Naive thymus-derived CD4-positive, alpha-beta T cell (primary cell): ENCODE measurements around the gene DNAJB12. TPM values are rescaled to one million over a fixed set of nuclear protein-coding genes. Genes with fewer than 3 reads are reported as not detected.
A peak's percentile ranks its signal among the peaks of the same experiment; 100 is the strongest.

ENCODE experiments used
- ATAC-seq: fragments of 150-1000 bp; cut with Tn5 transposase; 2 replicates; pipeline ENCODE4 v1.10.0; 2021; ENCODE audit warnings: mild to moderate bottlenecking, moderate library complexity
- CTCF ChIA-PET: fragments of 350-600 bp; sonication (Branson Sonifier 250); formaldehyde crosslinking; loops from one replicate; lab custom pipeline; 2021; ENCODE audit warnings: antibody characterized with exemption; lab: Charles Lee
- POLR2A ChIA-PET: fragments of 350-600 bp; sonication (Branson Sonifier 250); formaldehyde crosslinking; loops from one replicate; lab custom pipeline; 2021; ENCODE audit warnings: antibody characterized with exemption, inconsistent platforms; lab: Charles Lee
- DNase-seq, 9 donors: peaks; one replicate each; pipeline versions ENCODE4 v3.0.0 to v3.0.0-alpha.2; 2020 to 2022; ENCODE audit warnings: mixed read lengths in 1 of 9
- H3K27ac ChIP-seq: one replicate; pipeline ENCODE4 v1.7.0; 2013; ENCODE audit warnings: mild to moderate bottlenecking, low read depth, low read length, moderate library complexity
- H3K27me3 ChIP-seq, 2 donors: one replicate each; pipeline ENCODE4 v1.7.0; 2013; ENCODE audit warnings: low read length in 2 of 2, mild to moderate bottlenecking in 2 of 2, moderate library complexity in 2 of 2; ENCODE audit not compliant: control insufficient read depth in 2 of 2, insufficient read depth in 2 of 2
- H3K36me3 ChIP-seq, 3 experiments: 1 replicate in 2 of 3; 2 replicates in 1 of 3; pipeline ENCODE4 v1.7.0; 2013; ENCODE audit warnings: low read length in 3 of 3, mild to moderate bottlenecking in 3 of 3, moderate library complexity in 1 of 3; ENCODE audit not compliant: insufficient read depth in 3 of 3, control insufficient read depth in 2 of 3
- H3K4me1 ChIP-seq, 2 donors: one replicate each; pipeline ENCODE4 v1.7.0; 2013; ENCODE audit warnings: low read length in 2 of 2, mild to moderate bottlenecking in 2 of 2, moderate library complexity in 1 of 2; ENCODE audit not compliant: control insufficient read depth in 2 of 2, insufficient read depth in 2 of 2
- H3K4me3 ChIP-seq: 2 replicates; pipeline ENCODE4 v1.7.0; 2013; ENCODE audit warnings: mild to moderate bottlenecking, low read length
- H3K9me3 ChIP-seq, 3 experiments: 1 replicate in 2 of 3; 2 replicates in 1 of 3; pipeline ENCODE4 v1.7.0; 2013; ENCODE audit warnings: low read length in 3 of 3; ENCODE audit not compliant: control insufficient read depth in 2 of 3
- H3K27ac Mint-ChIP-seq, 9 donors: one replicate each; pipeline ENCODE4 v1.8.0; 2020 to 2022; ENCODE audit warnings: mixed read lengths in 9 of 9, mild to moderate bottlenecking in 8 of 9, moderate library complexity in 5 of 9, inconsistent platforms in 2 of 9
- H3K27me3 Mint-ChIP-seq, 5 donors: one replicate each; pipeline ENCODE4 v1.8.0; 2021 to 2022; ENCODE audit warnings: mixed read lengths in 5 of 5, mild to moderate bottlenecking in 1 of 5
- H3K36me3 Mint-ChIP-seq, 5 donors: one replicate each; pipeline ENCODE4 v1.8.0; 2020 to 2022; ENCODE audit warnings: mixed read lengths in 5 of 5, mild to moderate bottlenecking in 3 of 5, inconsistent platforms in 1 of 5
- H3K4me1 Mint-ChIP-seq, 7 donors: one replicate each; pipeline ENCODE4 v1.8.0; 2020 to 2022; ENCODE audit warnings: mixed read lengths in 7 of 7, mild to moderate bottlenecking in 3 of 7, inconsistent platforms in 1 of 7
- H3K4me3 Mint-ChIP-seq, 10 donors: one replicate each; pipeline ENCODE4 v1.8.0; 2020 to 2022; ENCODE audit warnings: mild to moderate bottlenecking in 10 of 10, mixed read lengths in 10 of 10, moderate library complexity in 6 of 10, inconsistent platforms in 2 of 10
- H3K9me3 Mint-ChIP-seq, 11 donors: one replicate each; pipeline ENCODE4 v1.8.0; 2020 to 2022; ENCODE audit warnings: mixed read lengths in 11 of 11, mild to moderate bottlenecking in 4 of 11, inconsistent platforms in 1 of 11, moderate library complexity in 1 of 11
- intact Hi-C, 2 donors: fragments of 100-400 bp; cut with micrococcal nuclease; formaldehyde crosslinking; loops; one replicate each; pipeline ENCODE4 v1.15.1; 2023
- polyA plus RNA-seq, 2 donors: library from polyadenylated mRNA; unstranded; fragments of 300-500 nt; fragmentation: Illumina TruSeq; gene quantifications; one replicate each; pipeline ENCODE4 v1.2.3, GENCODE V29; 2021
- total RNA-seq, 6 experiments: library from RNA in 5 of 6; stranded (reverse) in 5 of 6; gene quantifications; 1 replicate in 5 of 6; 2 replicates in 1 of 6; pipeline ENCODE4 v1.2.3 and lab custom pipeline; 2021 to 2026

Gene DNAJB12
- total and polyA plus RNA-seq, 7 experiments from 2014 or later: 17.6 to 40.5 (median 27.6) TPM

DNA sequence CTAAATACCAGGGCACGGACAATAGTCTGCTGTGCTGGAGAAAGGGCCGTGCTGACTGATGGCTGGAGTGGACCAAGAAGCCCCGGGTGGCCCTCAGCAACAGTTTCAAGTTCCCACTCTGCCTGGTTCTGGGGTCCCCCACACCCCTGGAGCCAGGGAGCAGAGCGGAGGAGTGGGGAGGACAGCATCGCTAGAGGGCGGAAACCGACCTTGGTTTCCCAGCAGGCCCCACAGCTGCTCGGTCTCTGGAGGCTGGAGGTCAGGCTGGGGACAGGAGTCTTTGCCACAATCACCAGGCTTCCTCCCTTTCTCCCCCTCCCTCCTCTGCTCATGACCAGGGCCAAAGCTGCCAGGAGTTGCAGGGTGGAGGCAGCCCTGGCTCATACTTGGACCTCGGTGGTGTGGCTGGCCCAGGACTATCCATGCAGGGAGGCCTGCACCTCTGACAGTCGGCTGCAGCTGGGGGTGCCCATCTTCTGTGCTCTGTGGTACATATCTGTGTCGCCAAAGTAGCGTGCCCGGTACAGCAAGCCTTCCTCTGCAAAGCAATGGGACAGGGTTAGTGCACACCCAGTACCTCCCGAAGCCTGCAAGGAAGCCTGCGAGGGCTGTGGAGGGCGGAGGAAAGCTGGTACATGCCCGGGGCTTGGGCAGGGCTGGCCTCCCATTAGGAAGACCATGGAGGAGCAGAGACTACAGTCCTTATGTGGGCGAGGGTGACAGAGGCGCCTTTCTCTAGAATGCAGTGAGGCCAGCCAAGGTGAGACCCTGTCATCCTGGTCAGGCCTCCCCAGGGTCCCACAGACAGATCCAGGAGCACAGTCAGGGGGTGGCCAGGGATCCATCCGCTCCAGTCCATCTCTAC lies 19.1 kb downstream of the DNAJB12 start:
- CTCF ChIA-PET: interaction anchor here (0.6 to 5.7 kb wide), 16 partner anchors 8 to 439 kb away, joined by 3 to 69 read pairs (median 5); partner anchors contain the start of gene DDIT4
- Histone ChIP-seq H3K4me1 (peaks cover 63 to 72% of the 10 kb centered on the region in 2 donors), H3K36me3 (peaks cover 0 to 16% (median 0%) of the 10 kb centered on the region in 3 experiments), H3K27ac (peak overlapping the region; percentile 79), H3K27me3 (no peaks in the 10 kb centered on the region), H3K9me3 (no peaks in the 10 kb centered on the region), H3K4me3 (peak overlapping the region; percentile 50)
- ATAC-seq (peak; percentile 14), DNase-seq (peak in 3 of 9 donors; percentile 29 to 56 (median 49))
- Mint-ChIP-seq H3K4me1 (peaks cover 31 to 74% (median 69%) of the 10 kb centered on the region in 7 donors), H3K4me3 (peak overlapping the region; percentile 70 to 93 (median 78)), H3K27me3 (no peaks in the 10 kb centered on the region), H3K9me3 (peaks cover 0 to 3% (median 0%) of the 10 kb centered on the region in 11 donors), H3K36me3 (peaks cover 3 to 23% (median 8%) of the 10 kb centered on the region in 5 donors), H3K27ac (peak overlapping the region; percentile 90 to 99 (median 96))
- intact Hi-C loops: loop anchor here (1.0 to 5.0 kb wide), 12 partner anchors 15 to 1018 kb away; partner anchors contain the start of genes DDIT4 (in 2 of the 2), SLC29A3 (in 1 of the 2) and SPOCK2 (in 1 of the 2)
- POLR2A ChIA-PET: interaction anchor here (0.6 to 7.0 kb wide), 14 partner anchors 9 to 195 kb away, joined by 3 to 76 read pairs (median 4); partner anchors contain the start of genes ANAPC16, ASCC1 and DDIT4

DNA sequence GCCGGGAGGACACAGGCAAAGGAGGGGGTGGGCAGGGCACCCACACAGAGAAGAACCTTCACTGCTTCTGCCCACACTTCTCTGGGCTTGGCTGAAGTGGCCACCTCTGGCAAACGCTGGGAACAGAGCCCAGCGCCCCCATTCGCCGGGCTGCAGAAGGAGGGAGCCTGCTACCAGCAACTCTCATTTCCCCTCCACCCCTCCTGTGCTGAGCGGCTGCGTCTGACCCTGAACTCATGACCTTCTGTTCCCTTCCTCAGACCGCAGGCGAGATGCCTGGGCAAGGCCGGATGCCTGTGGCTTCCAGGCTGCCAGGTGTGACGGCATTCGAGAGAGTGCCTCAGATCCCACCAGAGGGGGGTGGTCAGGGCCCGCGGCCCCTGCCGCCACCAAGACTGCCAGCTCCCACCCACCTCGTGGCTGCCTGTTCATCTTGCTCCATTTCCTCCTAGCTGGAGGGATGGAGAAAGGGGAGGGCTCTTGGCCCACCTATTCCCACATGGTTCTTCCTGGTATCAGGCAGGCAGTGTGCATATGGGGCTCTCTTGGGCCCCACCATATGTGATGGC lies 19.8 kb downstream of the DNAJB12 start:
- Mint-ChIP-seq H3K36me3 (peaks cover 3 to 24% (median 6%) of the 10 kb centered on the region in 5 donors), H3K9me3 (peaks cover 0 to 3% (median 0%) of the 10 kb centered on the region in 11 donors), H3K4me1 (peaks cover 38 to 78% (median 76%) of the 10 kb centered on the region in 7 donors), H3K27me3 (no peaks in the 10 kb centered on the region), H3K4me3 (peak overlapping the region; percentile 70 to 93 (median 78)), H3K27ac (peak overlapping the region; percentile 90 to 99 (median 96))
- intact Hi-C loops: loop anchor here (1.0 to 5.0 kb wide), 10 partner anchors 15 to 1018 kb away; partner anchors contain the start of genes DDIT4 (in 2 of the 2), SLC29A3 (in 1 of the 2) and SPOCK2 (in 1 of the 2)
- ChIA-PET CTCF (interaction anchor here (0.6 to 5.7 kb wide), 13 partner anchors 8 to 439 kb away, joined by 3 to 69 read pairs (median 5); partner anchors contain the start of gene DDIT4), POLR2A (interaction anchor here (0.5 to 7.0 kb wide), 20 partner anchors 9 to 246 kb away, joined by 3 to 76 read pairs (median 4); partner anchors contain the start of genes ANAPC16, ASCC1, DDIT4 and SPOCK2)
- Histone ChIP-seq H3K36me3 (peaks cover 0 to 14% (median 0%) of the 10 kb centered on the region in 3 experiments), H3K4me3 (peak overlapping the region; percentile 50), H3K4me1 (peaks cover 69 to 72% of the 10 kb centered on the region in 2 donors), H3K9me3 (no peaks in the 10 kb centered on the region), H3K27me3 (no peaks in the 10 kb centered on the region), H3K27ac (peak overlapping the region; percentile 79)
- peak; percentile 61 to 93 (median 89) for DNase-seq
- peak; percentile 78 for ATAC-seq

DNA sequence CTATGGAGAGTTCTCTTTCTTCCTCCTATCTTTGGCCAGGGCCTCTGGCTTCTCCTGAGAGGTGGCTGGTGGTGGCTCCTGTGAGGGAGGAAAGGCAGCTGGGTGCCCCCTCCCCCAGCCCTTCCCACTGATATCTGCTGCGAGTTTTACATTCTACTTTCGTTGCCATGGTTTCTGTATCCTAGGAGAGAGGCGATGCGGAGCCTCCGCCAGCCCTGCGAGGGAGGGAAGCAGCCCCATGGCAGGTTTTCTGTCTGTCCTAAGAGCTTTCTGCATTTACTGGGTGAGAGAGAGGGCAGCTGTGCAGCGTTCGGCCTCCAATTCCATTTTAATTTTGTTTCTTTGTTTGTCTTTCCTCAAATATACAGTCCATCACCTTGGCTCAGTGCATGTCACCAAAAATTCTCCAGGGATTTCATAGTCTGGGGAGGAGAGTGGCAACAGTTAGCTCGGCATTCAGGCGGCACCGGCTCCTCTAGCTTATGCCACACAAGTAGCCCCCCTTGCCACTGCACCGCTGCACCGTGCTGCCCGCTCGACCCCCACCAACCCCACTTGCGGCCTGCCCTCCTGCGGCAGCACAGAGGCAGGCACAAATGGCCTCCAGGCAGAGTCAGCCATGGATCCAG lies 20.4 kb downstream of the DNAJB12 start:
- H3K4me1 ChIP-seq: peaks cover 73 to 78% of the 10 kb centered on the region in 2 donors
- Mint-ChIP-seq H3K4me3 (peak overlapping the region; percentile 70 to 93 (median 78)), H3K27ac (peak overlapping the region; percentile 90 to 99 (median 96)), H3K27me3 (no peaks in the 10 kb centered on the region), H3K36me3 (peaks cover 3 to 24% (median 6%) of the 10 kb centered on the region in 5 donors), H3K4me1 (peaks cover 43 to 84% (median 82%) of the 10 kb centered on the region in 7 donors), H3K9me3 (peaks cover 0 to 3% (median 0%) of the 10 kb centered on the region in 11 donors)
- peak in 5 of 9 donors; percentile 34 to 55 (median 37) for DNase-seq
- H3K27me3 ChIP-seq: no peaks in the 10 kb centered on the region
- ATAC-seq: no peak
- intact Hi-C loops: loop anchor here in 1 of 2 donors (2.0 kb wide), 1 partner anchor 112 kb away; no protein-coding TSS in a partner anchor
- ChIA-PET POLR2A (interaction anchor here (0.5 to 7.0 kb wide), 18 partner anchors 8 to 246 kb away, joined by 3 to 76 read pairs (median 4); partner anchors contain the start of genes ANAPC16, ASCC1, DDIT4 and SPOCK2), CTCF (interaction anchor here (0.6 to 5.7 kb wide), 11 partner anchors 9 to 208 kb away, joined by 3 to 69 read pairs (median 4); partner anchors contain the start of gene DDIT4)
- no peaks in the 10 kb centered on the region for H3K9me3 ChIP-seq
- peak overlapping the region; percentile 50 for H3K4me3 ChIP-seq
- H3K27ac ChIP-seq: peak overlapping the region; percentile 79
- peaks cover 0 to 14% (median 0%) of the 10 kb centered on the region in 3 experiments for H3K36me3 ChIP-seq

DNA sequence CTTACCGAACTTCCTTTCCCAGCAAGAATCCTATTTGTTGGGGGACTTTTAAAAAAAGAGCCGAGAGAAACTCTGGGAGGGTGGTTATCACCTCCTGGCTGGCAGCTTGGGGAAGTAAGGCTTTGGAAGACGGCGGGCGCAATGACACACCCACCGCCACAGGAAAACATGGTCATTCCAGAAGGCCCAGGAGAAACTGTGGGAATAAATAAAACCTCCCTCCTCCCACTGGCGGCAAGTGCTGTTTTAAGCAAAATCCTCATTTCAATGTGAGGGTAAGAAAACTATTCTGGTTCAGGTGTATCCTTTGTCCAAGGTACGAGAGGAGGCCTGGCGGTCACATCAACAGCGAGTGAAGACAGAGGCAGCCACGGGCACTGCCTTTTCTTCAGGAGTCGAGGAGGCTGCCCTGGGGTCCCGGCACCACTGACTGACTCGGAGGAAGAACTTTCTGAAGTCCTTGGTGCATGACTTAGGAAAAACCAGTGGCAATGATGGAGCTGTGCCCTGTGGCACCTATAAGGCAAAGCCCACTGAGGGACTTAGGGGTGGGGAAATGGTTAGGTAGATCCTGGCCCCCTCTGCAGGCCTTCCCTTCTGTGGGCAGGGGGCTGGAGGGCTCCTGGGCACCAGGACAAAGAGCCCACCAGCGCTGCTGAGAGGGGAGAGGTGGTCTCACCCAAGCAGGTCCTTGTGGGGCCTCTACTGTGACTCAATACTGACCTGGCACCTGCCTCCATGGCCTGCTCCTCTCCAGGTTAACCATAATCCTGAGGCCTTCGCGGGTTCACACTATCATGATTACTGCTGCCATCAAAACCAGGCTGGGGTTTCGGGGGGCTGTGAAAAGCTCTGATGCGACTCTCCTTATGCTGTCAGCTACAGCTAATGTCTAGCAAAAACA lies 21.4 kb downstream of the DNAJB12 start:
- peak overlapping the region; percentile 79 for H3K27ac ChIP-seq
- Mint-ChIP-seq H3K4me1 (peaks cover 48 to 91% (median 83%) of the 10 kb centered on the region in 7 donors), H3K36me3 (peaks cover 3 to 24% (median 6%) of the 10 kb centered on the region in 5 donors), H3K4me3 (peak overlapping the region; percentile 12 to 93 (median 67)), H3K9me3 (peaks cover 0 to 3% (median 0%) of the 10 kb centered on the region in 11 donors), H3K27ac (peak overlapping the region; percentile 88 to 99 (median 97)), H3K27me3 (no peaks in the 10 kb centered on the region)
- H3K9me3 ChIP-seq: no peaks in the 10 kb centered on the region
- no peak for DNase-seq
- intact Hi-C loops: loop anchor here in 1 of 2 donors (2.0 kb wide), 1 partner anchor 111 kb away; no protein-coding TSS in a partner anchor
- H3K36me3 ChIP-seq: peaks cover 0 to 12% (median 0%) of the 10 kb centered on the region in 3 experiments
- ChIA-PET POLR2A (interaction anchor here (0.9 to 7.0 kb wide), 15 partner anchors 13 to 255 kb away, joined by 3 to 76 read pairs (median 4); partner anchors contain the start of genes ANAPC16, ASCC1, DDIT4 and SPOCK2), CTCF (interaction anchor here (0.6 to 5.7 kb wide), 9 partner anchors 10 to 207 kb away, joined by 3 to 69 read pairs (median 5); partner anchors contain the start of gene DDIT4)
- H3K27me3 ChIP-seq: no peaks in the 10 kb centered on the region
- no peak for ATAC-seq
- no peak overlapping the region for H3K4me3 ChIP-seq
- peaks cover 82 to 88% of the 10 kb centered on the region in 2 donors for H3K4me1 ChIP-seq
